GM21515 (cell line): ENCODE measurements around the gene ITPR3.

Source experiments
- ATAC-seq: cut with Tn5 transposase; IDR thresholded peaks from one replicate; pipeline ENCODE4 v1.9.1; 2021; ENCODE audit not compliant: unreplicated experiment

The ITPR3 gene

DNA sequence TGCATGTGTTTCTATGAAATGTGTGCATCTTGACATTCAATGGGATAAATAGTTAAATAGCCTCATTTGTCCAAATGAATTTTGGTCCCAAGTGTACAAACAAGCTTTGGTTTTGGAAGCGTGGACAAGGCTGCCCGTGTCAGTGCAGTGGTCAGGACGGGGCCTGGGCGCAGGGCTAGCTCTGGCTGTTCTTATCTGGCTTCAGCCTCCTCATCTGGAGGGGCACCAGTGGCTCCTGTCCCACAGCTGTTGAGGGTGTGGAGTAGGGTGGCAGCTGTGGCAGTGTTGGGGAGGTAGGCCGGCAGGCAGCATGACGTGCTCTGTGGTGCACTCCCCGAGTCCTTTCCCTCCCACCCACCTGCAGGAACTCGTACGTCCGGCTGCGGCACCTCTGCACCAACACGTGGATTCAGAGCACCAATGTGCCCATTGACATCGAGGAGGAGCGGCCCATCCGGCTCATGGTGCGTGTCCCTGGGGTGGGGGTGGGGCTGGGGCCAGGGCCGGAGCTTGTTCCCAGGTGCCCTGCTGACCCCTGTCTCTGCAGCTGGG is 43.5 kb downstream of the ITPR3 start:
- ATAC-seq, result no peak

DNA sequence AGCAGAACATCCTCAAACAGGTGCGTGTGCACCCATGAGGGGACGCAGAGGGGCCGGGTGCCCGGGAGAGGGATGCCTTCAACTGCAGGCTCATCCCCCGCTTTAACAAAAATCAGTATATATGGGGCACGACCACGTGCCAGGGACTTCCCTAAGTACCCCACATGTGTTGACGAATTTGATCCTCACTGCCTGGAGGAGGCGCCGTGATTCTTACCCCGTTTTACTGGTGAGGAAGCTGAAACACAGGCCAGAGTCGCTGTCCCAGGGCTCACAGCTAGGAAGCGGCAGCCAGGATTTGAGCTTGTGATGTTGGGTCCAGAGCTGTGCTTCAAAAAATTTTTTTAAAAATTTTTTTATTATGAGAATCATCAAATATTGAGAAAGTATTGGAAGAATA is 44.8 kb downstream of the ITPR3 start:
- no peak for ATAC-seq

GRCh38 chr6:33667072-33667471 is 46.0 kb downstream of the ITPR3 start:
- ATAC-seq, result no peak

GRCh38 chr6:33667776-33668175 is 46.7 kb downstream of the ITPR3 start:
- no peak for ATAC-seq

- no peak for ATAC-seq
These were observed 47.2 kb downstream of the ITPR3 start for GRCh38 chr6:33668328-33668727.

- no peak for ATAC-seq
These were observed 47.8 kb downstream of the ITPR3 start for GRCh38 chr6:33668914-33669313.

DNA sequence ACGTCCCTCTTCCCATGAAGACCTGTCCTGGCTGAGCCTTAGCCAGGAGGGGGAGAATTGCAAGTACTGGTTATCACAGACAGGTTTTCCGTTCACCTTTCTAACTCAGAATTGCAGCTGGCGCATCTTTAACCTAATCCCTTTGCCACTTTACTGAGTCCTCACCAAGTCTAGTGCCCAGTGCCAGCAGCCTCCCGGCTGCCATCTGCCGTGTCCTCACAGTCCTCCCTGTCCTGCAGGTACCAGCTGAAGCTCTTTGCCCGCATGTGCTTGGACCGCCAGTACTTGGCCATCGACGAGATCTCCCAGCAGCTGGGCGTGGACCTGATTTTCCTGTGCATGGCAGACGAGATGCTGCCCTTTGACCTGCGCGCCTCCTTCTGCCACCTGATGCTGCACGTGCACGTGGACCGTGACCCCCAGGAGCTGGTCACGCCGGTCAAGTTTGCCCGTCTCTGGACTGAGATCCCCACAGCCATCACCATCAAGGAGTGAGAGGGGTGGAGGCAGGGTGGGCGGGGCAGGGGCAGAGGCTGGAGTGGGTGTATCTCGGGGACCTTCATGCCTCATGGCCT is 49.1 kb downstream of the ITPR3 start:
- ATAC-seq, result no peak

DNA sequence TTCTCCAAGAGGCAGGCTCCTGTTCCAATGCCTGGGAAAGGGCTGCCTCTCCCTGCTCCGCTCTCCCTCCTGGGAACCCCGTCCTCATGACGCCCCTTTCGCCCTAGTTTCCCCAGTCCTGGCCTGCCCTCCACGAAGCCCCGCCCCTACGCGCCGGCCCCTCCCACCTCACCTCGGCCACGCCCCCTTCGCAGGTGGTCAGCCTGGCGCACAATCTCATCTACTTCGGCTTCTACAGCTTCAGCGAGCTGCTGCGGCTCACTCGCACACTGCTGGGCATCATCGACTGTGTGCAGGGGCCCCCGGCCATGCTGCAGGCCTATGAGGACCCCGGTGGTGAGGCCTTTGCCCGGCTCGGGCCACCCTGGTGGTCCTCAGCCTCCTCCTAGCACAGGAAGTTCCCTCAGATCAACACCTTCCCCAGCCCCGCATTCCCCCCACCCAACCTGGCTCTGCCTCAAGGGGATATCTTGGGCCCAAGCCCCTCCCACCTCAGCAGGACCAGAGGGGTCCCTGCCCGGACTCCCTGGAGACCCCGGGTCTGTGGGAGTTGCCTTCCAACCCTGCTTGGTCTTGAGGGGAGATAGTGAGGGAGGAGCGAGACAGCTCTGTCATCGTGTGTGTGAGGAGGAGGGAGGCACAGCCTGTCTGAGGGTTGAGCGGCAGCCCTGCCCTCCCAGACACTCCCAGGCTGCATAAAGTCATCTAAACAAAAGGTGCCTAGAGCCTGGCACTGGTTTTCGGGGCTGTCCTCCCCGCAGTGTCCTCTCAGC is 50.0 kb downstream of the ITPR3 start:
- ATAC-seq, result no peak

GRCh38 chr6:33671744-33672072 is 50.6 kb downstream of the ITPR3 start:
- no peak for ATAC-seq

GRCh38 chr6:33672808-33673207 is 51.7 kb downstream of the ITPR3 start:
- no peak for ATAC-seq

DNA sequence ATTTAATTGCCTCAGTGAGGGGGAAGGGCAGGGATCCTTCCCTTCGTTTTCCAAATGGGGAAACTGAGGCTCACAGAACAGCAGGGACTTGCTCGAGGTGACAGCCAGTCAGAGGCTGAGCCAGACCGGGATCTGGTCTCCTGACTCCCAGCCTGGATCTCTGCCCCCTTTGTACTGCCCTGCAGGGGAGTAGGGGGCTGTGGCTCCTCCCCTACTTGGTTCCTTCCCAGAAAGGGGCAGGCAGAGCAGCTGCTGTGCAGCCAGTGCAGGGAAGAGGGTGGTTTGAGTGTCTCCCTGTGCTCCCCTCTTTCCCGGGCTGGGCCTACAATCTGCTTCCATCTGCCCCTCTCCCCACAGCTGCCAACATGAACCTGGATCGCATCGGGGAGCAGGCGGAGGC is 52.7 kb downstream of the ITPR3 start:
- ATAC-seq, result no peak

DNA sequence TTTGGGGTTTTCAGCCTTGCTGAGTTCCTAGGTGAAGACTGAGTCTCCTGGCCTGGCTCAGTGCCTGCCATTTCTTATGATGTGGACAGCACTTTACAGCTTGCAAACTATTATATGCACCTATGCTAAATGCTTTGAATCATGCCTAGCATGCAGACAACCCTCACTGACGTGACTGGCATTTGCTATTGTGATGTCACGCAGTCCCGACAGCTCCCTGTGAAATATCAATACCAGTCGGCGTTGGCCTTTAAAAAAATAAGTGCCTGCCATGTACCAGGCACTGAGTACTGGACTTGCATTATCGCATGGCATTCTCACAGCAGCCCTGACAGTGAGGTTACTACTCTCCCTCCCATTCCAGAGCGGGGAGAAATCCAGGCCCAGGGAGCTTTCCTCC is 54.8 kb downstream of the ITPR3 start:
- ATAC-seq, result no peak

GRCh38 chr6:33676416-33677142 is 55.5 kb downstream of the ITPR3 start:
- ATAC-seq, result no peak

DNA sequence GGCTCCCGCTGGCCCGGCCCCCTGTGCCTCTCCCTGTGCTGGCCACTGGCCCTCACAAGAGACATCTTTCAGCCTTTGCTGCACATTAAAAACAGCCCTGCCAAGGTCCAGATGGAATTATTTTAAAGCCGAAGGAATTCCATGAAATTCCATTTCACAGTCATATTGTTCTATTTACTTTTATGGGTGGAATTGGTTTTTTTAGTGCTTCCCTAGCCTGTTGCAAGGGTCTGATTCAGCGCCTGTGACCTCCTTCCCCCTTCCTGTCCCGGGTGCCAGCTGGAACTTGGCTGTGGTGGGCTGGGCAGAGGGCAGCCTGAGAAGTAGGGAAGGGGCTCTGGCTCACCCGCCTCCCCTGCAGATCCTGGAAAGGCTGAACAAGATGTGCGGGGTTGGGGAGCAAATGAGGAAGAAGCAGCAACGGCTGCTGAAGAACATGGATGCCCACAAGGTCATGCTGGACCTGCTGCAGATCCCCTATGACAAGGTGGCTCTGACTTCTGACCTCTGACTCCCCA is 56.1 kb downstream of the ITPR3 start:
- no peak for ATAC-seq

- ATAC-seq, result no peak
These were observed 56.6 kb downstream of the ITPR3 start for GRCh38 chr6:33677689-33678088.

DNA sequence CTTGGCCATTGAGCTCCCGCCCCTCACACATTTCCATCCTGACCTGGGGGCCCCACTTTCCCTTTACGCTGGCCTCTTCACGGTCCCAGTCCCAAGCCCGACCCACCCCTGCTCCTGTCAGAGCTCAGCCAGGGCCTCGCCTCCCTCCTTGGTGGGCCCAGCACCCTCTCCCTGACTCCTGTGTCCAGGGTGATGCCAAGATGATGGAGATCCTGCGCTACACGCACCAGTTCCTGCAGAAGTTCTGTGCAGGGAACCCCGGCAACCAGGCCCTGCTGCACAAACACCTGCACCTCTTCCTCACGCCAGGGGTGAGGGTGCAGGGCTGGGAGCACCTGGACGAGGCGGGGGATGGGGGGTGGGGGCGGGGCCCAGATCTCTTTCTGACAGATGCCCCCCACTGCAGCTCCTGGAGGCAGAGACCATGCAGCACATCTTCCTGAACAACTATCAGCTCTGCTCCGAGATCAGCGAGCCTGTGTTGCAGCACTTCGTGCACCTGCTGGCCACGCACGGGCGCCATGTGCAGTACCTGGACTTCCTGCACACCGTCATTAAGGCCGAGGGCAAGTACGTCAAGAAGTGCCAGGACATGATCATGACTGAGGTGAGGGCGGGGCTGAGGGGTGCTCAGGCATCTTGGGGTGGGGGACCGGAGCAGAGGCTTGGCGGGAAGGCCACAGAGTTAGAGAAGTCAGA is 57.3 kb downstream of the ITPR3 start:
- ATAC-seq, result no peak

- no peak for ATAC-seq
These were observed 57.9 kb downstream of the ITPR3 start for GRCh38 chr6:33678932-33679490.

- no peak for ATAC-seq
These were observed 58.6 kb downstream of the ITPR3 start for GRCh38 chr6:33679761-33680160.

DNA sequence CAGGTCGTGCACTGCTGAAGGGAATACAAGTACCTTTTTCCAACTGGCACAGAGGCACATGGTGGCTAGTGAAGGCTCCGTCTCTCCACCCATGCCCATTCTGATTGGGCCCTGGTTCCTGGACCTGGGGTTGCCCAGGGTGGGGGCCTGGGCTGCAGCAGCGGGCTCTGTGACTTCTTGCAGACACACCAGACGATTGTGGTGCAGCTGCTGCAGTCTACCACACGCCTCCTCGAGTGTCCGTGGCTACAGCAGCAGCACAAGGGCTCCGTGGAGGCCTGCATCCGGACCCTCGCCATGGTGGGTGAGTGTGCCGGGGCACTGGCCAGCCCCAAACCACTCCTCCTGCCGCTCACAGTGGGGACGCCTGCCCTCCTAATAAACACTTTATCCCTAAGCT is 61.2 kb downstream of the ITPR3 start:
- ATAC-seq, result no peak

DNA sequence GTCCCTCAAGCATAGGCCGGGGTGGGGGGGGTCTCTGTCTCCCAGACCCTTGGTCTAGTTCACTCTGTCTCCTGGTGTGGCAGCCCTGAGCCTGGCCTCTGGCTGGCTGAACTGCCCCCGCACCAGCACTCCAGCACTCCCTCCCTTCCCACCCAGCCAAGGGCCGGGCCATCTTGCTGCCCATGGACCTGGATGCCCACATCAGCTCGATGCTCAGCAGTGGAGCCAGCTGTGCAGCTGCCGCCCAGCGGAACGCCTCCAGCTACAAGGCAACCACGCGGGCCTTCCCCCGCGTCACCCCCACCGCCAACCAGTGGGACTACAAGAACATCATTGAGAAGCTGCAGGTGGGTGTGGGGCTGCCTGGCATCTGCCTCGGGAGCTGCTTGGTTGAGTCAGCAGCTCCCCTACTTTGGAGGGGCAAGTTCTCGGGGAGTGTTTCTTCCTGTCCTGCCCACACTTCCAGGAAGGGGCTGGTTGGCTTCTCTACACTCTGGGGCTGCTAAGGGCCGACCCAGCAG is 62.0 kb downstream of the ITPR3 start:
- ATAC-seq, result no peak
